GM12892 (cell line): ENCODE measurements around the gene XCL2.
"Not testable (repeated sequence)": the region's sequence is repeated elsewhere in the genome, so short reads cannot be mapped to it uniquely, and the experiment has no call there.

Experiments used
- POLR2A ChIP-seq: IDR thresholded peaks from 2 replicates; pipeline ENCODE4 v1.6.1; 2011; ENCODE audit warnings: low read depth, low read length, control low read depth
- POLR2AphosphoS5 ChIP-seq: IDR thresholded peaks from 2 replicates; pipeline ENCODE4 v1.6.1; 2011; ENCODE audit warnings: low read depth, low read length, control low read depth
- TAF1 ChIP-seq: IDR thresholded peaks from 2 replicates; pipeline ENCODE4 v1.6.1; 2011; ENCODE audit warnings: low read depth, mild to moderate bottlenecking, control low read depth, low read length, borderline replicate concordance

DNA sequence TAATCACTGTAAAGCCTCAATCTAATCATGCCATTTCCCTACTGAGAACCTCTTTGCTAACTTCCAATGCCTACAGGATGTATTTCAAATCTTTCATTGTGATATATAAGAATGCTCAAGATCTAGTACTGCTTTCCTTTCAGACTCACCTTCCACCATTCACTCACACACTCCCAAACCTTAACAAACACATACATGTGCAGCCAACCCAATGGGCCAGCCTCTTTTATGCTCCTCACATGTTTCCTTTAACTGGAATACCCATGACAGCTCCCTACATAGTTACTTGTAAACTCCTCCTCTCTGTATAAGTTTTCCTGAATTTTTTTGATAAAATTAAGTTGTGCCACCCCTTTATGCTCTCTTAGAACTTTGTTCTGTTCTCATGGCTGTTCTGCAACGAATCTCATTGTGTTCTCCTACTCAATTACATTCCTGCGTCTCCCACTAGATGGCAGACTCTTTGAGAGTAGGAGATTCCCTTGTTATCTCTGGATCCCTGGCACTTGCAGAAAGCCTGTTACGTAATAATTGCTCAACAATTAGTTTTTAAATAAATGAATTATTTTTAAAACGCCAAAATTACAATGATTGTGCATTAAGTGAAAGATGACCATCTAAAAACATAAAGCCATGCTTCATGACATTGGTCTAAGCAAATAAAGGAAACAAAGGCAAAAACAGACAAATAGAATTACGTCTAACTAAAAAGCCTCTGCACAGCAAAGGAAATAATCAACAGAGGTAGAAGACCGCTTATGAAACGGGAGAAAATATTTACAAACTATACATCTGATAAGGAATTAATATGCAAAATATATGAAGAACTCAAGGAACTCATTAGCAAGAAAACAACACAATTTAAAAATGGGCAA lies 2.1 kb upstream of the XCL2 start:
- not testable (repeated sequence) for TF ChIP-seq POLR2A, TAF1, POLR2AphosphoS5
